GM12892 (cell line): ENCODE data around the gene SH3BP5.

Source experiments
- POLR2A ChIP-seq: IDR thresholded peaks from 2 replicates; pipeline ENCODE4 v1.6.1; 2011; ENCODE audit warnings: low read depth, low read length, control low read depth
- POLR2AphosphoS5 ChIP-seq: IDR thresholded peaks from 2 replicates; pipeline ENCODE4 v1.6.1; 2011; ENCODE audit warnings: low read depth, low read length, control low read depth
- TAF1 ChIP-seq: IDR thresholded peaks from 2 replicates; pipeline ENCODE4 v1.6.1; 2011; ENCODE audit warnings: low read depth, mild to moderate bottlenecking, control low read depth, low read length, borderline replicate concordance

DNA sequence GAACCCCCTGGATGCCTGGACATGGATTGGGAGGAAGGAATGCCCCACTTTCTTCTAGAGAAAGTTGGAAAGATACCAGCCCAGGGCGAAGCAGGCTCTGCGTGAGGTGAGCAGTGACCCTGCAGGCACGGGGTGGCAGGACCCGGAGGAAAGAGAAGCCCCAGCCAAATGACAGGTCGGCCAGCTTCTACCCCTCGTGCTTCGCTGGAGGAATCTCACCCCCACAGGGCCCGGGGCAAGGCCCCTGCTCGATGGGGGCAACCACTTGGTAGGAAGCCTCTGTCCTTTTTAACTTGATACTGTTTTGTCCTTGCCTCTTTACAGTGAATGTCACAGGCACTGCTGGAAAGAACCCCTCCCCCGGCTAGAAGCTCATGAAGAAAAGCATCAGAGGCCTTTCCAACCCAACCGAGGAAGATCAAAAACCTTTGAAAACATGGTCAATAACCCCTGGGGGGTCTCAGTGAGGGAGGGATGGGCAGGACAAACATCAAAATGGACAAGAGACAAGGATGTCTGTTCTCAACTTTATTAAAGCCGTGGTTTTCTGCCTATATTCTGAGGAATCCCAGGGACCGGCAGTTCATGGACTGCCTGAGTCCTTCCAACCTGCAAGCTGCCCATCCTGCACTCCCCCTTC is 54.4 kb downstream of the SH3BP5 start:
- TF ChIP-seq POLR2AphosphoS5 (no peak), POLR2A (no peak), TAF1 (no peak)
